NCI-H2171 (cell line): ENCODE measurements around the gene SULT1B1.
"Not testable (repeated sequence)": the region's sequence is repeated elsewhere in the genome, so short reads cannot be mapped to it uniquely, and the experiment has no call there.

Source experiments
- DNase-seq: peaks from one replicate; lab custom pipeline; 2025; lab: John Stamatoyannopoulos, UW

The SULT1B1 gene

GRCh38 chr4:69760455-69760854 lies at the start of gene SULT1B1:
Gene SULT1B1, minus strand, starts transcription at chr4:69760620. Its CDS starts 5,403 bp downstream, at chr4:69755217.
- no peak for DNase-seq

- no peak for DNase-seq
These were observed 40.2 kb upstream of the SULT1B1 start for GRCh38 chr4:69800599-69800998.

- no peak for DNase-seq
These were observed 38.9 kb upstream of the SULT1B1 start for GRCh38 chr4:69799337-69799736.

- DNase-seq = no peak
These were observed 33.3 kb upstream of the SULT1B1 start for GRCh38 chr4:69793732-69794131.

- no peak for DNase-seq
These were observed 27.5 kb upstream of the SULT1B1 start for GRCh38 chr4:69787879-69788278.

GRCh38 chr4:69786547-69786946 lies 26.1 kb upstream of the SULT1B1 start:
- no peak for DNase-seq

GRCh38 chr4:69785211-69785831 lies 24.9 kb upstream of the SULT1B1 start:
- no peak for DNase-seq

- no peak for DNase-seq
These were observed 22.4 kb upstream of the SULT1B1 start for GRCh38 chr4:69782651-69783310.

- DNase-seq = no peak
These were observed 21.3 kb upstream of the SULT1B1 start for GRCh38 chr4:69781458-69782418.

GRCh38 chr4:69780141-69780540 lies 19.7 kb upstream of the SULT1B1 start:
- DNase-seq = no peak

GRCh38 chr4:69776696-69777095 lies 16.3 kb upstream of the SULT1B1 start:
- DNase-seq = no peak

GRCh38 chr4:69775321-69775867 lies 15.0 kb upstream of the SULT1B1 start:
- no peak for DNase-seq

- DNase-seq = no peak
These were observed 13.1 kb upstream of the SULT1B1 start for GRCh38 chr4:69773484-69773883.

GRCh38 chr4:69768554-69768953 lies 8.1 kb upstream of the SULT1B1 start:
- DNase-seq = not testable (repeated sequence)

- no peak for DNase-seq
These were observed 5.3 kb upstream of the SULT1B1 start for GRCh38 chr4:69765751-69766150.

GRCh38 chr4:69764311-69764710 lies 3.9 kb upstream of the SULT1B1 start:
- DNase-seq = no peak

GRCh38 chr4:69763233-69763632 lies 2.8 kb upstream of the SULT1B1 start:
- DNase-seq = no peak

GRCh38 chr4:69759189-69759604 lies 1.2 kb downstream of the SULT1B1 start:
- no peak for DNase-seq

- no peak for DNase-seq
These were observed 3.0 kb downstream of the SULT1B1 start for GRCh38 chr4:69757464-69757863.

- DNase-seq = no peak
These were observed 5.4 kb downstream of the SULT1B1 start for GRCh38 chr4:69754926-69755580.

- no peak for DNase-seq
These were observed 6.7 kb downstream of the SULT1B1 start for GRCh38 chr4:69753686-69754085.

- no peak for DNase-seq
These were observed 10.1 kb downstream of the SULT1B1 start for GRCh38 chr4:69750346-69750745.
